Transverse colon (tissue), 3 donors: ENCODE measurements around the gene MARS1.

Source experiments
- CTCF ChIP-seq, 5 experiments: fragments of 200-600 bp in 3 of 5; fragments of 450-650 bp in 2 of 5; sonication (generic) in 3 of 5; IDR thresholded peaks; 1 replicate in 2 of 5; 2 replicates in 3 of 5; pipeline ENCODE4 v1.5.1; 2016 to 2017; ENCODE audit warnings: antibody characterized with exemption in 5 of 5, inconsistent platforms in 3 of 5, mild to moderate bottlenecking in 2 of 5, moderate library complexity in 1 of 5
- EP300 ChIP-seq: sonication (generic); formaldehyde crosslinking; IDR thresholded peaks from one replicate; pipeline ENCODE4 v1.6.1; 2017; ENCODE audit warnings: antibody characterized with exemption, low read depth
- POLR2A ChIP-seq: fragments of 450-650 bp; IDR thresholded peaks from one replicate; pipeline ENCODE4 v1.6.1; 2016; ENCODE audit warnings: antibody characterized with exemption, mild to moderate bottlenecking, moderate library complexity

- TF ChIP-seq CTCF (IDR thresholded peaks at IDR 0.05) (no peak), POLR2A (no peak), EP300 (no peak)
These were observed 1.3 kb downstream of the MARS1 start for GRCh38 chr12:57489157-57489641.
